Neural crest cell (in vitro differentiated cells): ENCODE results near the gene SMAD4. TPM values are rescaled to one million over a fixed set of nuclear protein-coding genes. Genes with fewer than 3 reads are reported as not detected.

Source experiments
- DNase-seq: peaks from one replicate; pipeline ENCODE4 v3.0.0; 2021; ENCODE audit warnings: low read depth, mixed read lengths, low spot score
- H3K27ac Mint-ChIP-seq: one replicate; pipeline ENCODE4 v1.8.0; 2021; ENCODE audit warnings: mild to moderate bottlenecking, mixed read lengths; ENCODE audit not compliant: unreplicated experiment
- H3K27me3 Mint-ChIP-seq: 2 replicates; pipeline ENCODE4 v1.8.0; 2021; ENCODE audit warnings: low read depth, mild to moderate bottlenecking, mixed read lengths
- H3K36me3 Mint-ChIP-seq: 2 replicates; pipeline ENCODE4 v1.8.0; 2021; ENCODE audit warnings: low read depth, mild to moderate bottlenecking, mixed read lengths
- H3K4me1 Mint-ChIP-seq: 2 replicates; pipeline ENCODE4 v1.8.0; 2021; ENCODE audit warnings: mixed read lengths
- H3K4me3 Mint-ChIP-seq: one replicate; pipeline ENCODE4 v1.8.0; 2021; ENCODE audit warnings: mild to moderate bottlenecking, mixed read lengths
- H3K9me3 Mint-ChIP-seq: 2 replicates; pipeline ENCODE4 v1.8.0; 2021; ENCODE audit warnings: mixed read lengths
- CTCF ChIP-seq: fragments of 200-600 bp; sonication (generic); conservative IDR thresholded peaks from 2 replicates; pipeline ENCODE4 v1.5.0; 2021; ENCODE audit warnings: antibody characterized with exemption, mild to moderate bottlenecking
- total RNA-seq: library from RNA; stranded (reverse); gene quantifications from 2 replicates; pipeline ENCODE4 v1.2.1, GENCODE V29; 2021

The SMAD4 gene
- total RNA-seq, 1 donor from 2014 or later, result 151 TPM

GRCh38 chr18:51059969-51060368 lies 30.0 kb downstream of the SMAD4 start:
- DNase-seq, result no peak
- no peak for TF ChIP-seq CTCF
- H3K4me3 Mint-ChIP-seq, result no peak overlapping the region
- H3K36me3 Mint-ChIP-seq, result peaks cover 15% of the 10 kb centered on the region
- peaks cover 4% of the 10 kb centered on the region for H3K4me1 Mint-ChIP-seq
- H3K27me3 Mint-ChIP-seq, result no peaks in the 10 kb centered on the region
- H3K27ac Mint-ChIP-seq, result no peak overlapping the region
- no peaks in the 10 kb centered on the region for H3K9me3 Mint-ChIP-seq

- no peak for TF ChIP-seq CTCF
- Mint-ChIP-seq H3K4me3 (no peak overlapping the region), H3K4me1 (peaks cover 4% of the 10 kb centered on the region), H3K27ac (peak overlapping the region; percentile 53), H3K36me3 (peaks cover 20% of the 10 kb centered on the region), H3K27me3 (no peaks in the 10 kb centered on the region), H3K9me3 (no peaks in the 10 kb centered on the region)
- DNase-seq, result no peak
Measured at GRCh38 chr18:51064256-51064655, 34.2 kb downstream of the SMAD4 start.

GRCh38 chr18:51066273-51066672 lies 36.3 kb downstream of the SMAD4 start:
- no peak for DNase-seq
- H3K4me1 Mint-ChIP-seq, result peaks cover 4% of the 10 kb centered on the region
- no peak overlapping the region for H3K27ac Mint-ChIP-seq
- no peaks in the 10 kb centered on the region for H3K27me3 Mint-ChIP-seq
- no peak for TF ChIP-seq CTCF
- peaks cover 16% of the 10 kb centered on the region for H3K36me3 Mint-ChIP-seq
- no peaks in the 10 kb centered on the region for H3K9me3 Mint-ChIP-seq
- H3K4me3 Mint-ChIP-seq, result no peak overlapping the region

GRCh38 chr18:51068105-51068504 lies 38.1 kb downstream of the SMAD4 start:
- H3K9me3 Mint-ChIP-seq, result no peaks in the 10 kb centered on the region
- H3K4me3 Mint-ChIP-seq, result no peak overlapping the region
- H3K4me1 Mint-ChIP-seq, result peaks cover 4% of the 10 kb centered on the region
- no peak overlapping the region for H3K27ac Mint-ChIP-seq
- peaks cover 28% of the 10 kb centered on the region for H3K36me3 Mint-ChIP-seq
- DNase-seq, result no peak
- no peak for TF ChIP-seq CTCF
- no peaks in the 10 kb centered on the region for H3K27me3 Mint-ChIP-seq

- H3K36me3 Mint-ChIP-seq, result peaks cover 31% of the 10 kb centered on the region
- no peak overlapping the region for H3K27ac Mint-ChIP-seq
- no peak for TF ChIP-seq CTCF
- H3K27me3 Mint-ChIP-seq, result no peaks in the 10 kb centered on the region
- DNase-seq, result no peak
- H3K4me1 Mint-ChIP-seq, result no peaks in the 10 kb centered on the region
- H3K4me3 Mint-ChIP-seq, result no peak overlapping the region
- no peaks in the 10 kb centered on the region for H3K9me3 Mint-ChIP-seq
Measured at GRCh38 chr18:51069885-51070284, 39.9 kb downstream of the SMAD4 start.

GRCh38 chr18:51070545-51070944 lies 40.5 kb downstream of the SMAD4 start:
- Mint-ChIP-seq H3K4me3 (no peak overlapping the region), H3K27me3 (no peaks in the 10 kb centered on the region), H3K4me1 (no peaks in the 10 kb centered on the region), H3K36me3 (peaks cover 28% of the 10 kb centered on the region), H3K9me3 (no peaks in the 10 kb centered on the region), H3K27ac (no peak overlapping the region)
- DNase-seq, result no peak
- no peak for TF ChIP-seq CTCF
